GM19035 (cell line): ENCODE results near the gene ZNF502.
"Not testable (repeated sequence)": the region's sequence is repeated elsewhere in the genome, so short reads cannot be mapped to it uniquely, and the experiment has no call there.

Experiments used
- ATAC-seq: cut with Tn5 transposase; IDR thresholded peaks from one replicate; pipeline ENCODE4 v1.9.1; 2021; ENCODE audit not compliant: unreplicated experiment

Gene ZNF502

DNA sequence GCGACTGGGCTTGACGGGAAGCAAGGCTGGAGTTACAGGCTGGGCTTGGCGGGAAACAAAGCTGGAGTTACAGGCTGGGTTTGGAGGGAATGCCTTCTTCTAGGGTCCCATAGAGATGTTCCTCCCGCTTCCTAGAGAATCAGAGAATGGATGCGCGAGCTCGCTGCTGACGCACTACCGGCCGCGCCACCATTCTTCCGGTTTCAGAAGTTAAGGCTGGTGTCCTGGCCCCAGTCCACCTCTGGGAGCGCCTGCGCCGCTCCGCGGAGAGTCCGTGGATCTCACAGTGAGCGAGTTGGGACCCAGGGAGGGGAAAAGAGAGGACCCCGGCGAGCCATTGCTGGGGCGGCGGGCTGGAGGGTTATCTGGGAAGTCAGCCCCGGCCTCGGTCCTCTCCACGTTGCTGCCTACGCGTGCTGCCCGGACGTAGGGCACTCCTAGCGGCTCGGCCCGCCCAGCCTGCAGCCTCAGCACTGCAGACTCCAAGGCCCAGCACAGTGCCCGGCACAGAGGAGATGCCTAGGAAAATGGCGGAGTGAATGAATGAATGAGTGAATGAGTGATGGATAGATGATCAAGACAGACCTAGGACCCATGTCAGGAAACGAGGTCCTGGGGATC is at the start of gene ZNF502:
ZNF502 (plus strand) TSS at position 206 of the 621 bp plus-strand sequence. CDS start 7,602 bp downstream, outside the sequence.
- ATAC-seq: no peak

DNA sequence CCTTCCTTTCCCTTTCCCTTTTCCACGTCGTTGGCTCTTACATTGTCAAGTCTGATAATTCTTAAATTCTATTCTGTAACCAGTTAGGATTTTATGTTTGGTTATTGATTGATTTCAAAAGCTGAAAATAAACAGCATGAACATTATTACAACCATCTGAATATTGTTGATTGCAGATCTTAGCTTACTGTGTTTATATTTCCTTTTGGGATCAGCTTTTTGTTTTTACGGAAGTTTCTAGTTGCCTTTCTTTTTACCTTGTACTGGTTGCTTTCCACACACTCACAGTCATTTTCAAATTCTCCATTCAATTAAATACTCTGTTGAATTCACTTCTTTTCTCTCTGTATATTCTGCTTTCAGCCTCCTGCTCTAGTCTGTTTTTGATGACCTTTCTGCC is 47.3 kb upstream of the ZNF502 start:
- no peak for ATAC-seq

DNA sequence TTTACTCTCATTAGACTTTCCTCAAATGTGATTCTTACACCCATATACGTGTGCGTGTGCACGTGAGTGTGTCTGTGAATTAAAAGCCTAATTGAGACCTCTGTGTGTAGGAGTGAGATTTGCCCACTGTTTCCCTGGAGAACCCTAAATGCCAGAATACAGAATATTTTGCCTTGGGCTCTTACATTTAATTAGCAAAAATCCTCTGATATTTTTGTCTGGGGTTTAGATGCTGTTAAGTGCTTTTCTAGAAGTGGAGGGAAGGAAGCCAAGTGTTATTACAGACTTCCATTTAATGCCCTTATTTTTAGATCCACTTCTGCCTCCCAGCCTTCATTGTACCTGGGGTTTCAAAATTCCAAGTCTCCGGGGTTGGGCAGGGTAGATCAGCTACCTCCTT is 46.1 kb upstream of the ZNF502 start:
- ATAC-seq: no peak

DNA sequence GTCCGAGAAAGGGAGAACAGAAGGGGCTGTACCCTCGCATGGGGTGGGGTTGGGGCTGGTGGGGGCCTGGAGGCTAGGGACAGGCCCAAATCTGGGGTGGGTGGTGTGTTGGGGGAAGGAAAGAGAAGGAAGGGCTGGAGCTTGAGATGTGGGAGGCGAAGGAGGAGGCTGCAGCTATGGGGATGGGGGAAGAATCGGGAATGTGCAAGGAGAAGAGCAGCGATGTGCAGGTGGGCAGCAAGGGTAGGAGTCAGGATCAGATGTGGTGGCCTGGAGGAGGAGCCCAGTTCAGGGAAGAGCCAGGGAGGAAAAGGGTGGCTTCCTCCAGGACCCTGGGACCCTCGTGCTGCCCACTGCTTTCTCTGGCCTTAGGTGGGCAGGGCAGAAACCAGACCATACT is 42.7 kb upstream of the ZNF502 start:
- no peak for ATAC-seq

DNA sequence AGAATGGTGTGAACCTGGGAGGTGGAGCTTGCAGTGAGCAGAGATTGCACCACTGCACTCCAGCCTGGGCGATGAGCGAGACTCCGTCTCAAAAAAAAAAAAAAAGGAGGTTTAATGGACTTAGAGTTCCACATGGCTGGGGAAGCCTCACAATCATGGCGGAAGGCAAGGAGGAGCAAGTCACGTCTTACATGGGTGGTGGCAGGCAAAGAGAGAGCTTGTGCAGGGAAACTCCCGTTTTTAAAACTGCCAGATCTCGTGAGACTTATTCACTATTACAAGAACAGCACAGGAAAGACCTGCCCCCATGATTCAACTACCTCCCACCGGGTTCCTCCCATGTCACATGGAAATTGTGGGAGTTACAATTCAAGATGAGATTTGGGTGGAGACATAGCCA is 39.0 kb upstream of the ZNF502 start:
- ATAC-seq: not testable (repeated sequence)

DNA sequence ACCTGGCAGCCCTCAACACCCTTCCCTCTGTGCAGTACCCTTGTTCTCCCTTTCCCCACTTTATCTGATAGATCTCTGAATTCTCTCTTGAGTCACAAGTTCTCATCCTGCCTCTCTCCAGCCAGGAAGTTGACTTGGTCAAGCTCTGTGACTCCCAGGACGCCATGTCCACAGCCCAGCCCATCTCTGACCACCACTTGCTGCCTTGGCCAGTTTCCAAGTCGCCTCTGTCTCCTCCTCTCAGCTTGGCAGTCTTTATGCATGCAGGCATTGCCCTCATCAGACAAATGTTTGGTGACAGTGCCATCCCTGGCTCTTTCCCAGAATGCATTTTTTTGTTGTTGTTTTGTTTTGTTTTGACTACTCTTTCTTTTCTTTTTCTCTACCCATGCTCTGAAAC is 38.2 kb upstream of the ZNF502 start:
- no peak for ATAC-seq

DNA sequence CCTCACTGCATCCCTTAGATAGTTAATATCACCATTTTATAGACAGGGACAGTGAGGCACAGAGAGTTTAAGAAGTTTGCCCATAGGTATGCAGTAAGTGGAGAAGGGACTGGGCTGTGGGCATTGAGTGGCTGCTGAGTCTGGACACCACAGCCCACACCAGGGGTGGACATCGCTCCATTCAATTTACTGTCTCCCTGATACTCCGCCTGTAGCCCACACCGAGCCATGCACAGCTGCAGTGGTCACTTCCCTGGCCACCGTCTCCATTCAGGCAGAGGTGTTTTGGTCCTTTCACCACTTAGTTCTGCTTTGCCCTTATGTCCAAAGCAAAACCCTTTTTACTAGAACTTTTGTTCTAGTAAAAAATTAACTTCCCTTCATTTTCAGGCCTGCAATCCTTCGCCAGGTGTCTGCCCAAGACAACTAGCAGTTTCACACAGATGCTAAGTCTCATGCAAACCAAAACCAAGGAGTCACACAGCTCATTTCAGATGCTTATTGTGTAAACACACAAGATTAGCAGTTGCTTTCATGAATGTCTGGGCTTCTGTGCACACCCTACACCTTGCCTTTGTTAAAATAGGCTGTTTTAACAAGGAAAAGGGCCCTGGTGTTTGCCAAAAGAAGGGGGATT is 33.9 kb upstream of the ZNF502 start:
- ATAC-seq: no peak

DNA sequence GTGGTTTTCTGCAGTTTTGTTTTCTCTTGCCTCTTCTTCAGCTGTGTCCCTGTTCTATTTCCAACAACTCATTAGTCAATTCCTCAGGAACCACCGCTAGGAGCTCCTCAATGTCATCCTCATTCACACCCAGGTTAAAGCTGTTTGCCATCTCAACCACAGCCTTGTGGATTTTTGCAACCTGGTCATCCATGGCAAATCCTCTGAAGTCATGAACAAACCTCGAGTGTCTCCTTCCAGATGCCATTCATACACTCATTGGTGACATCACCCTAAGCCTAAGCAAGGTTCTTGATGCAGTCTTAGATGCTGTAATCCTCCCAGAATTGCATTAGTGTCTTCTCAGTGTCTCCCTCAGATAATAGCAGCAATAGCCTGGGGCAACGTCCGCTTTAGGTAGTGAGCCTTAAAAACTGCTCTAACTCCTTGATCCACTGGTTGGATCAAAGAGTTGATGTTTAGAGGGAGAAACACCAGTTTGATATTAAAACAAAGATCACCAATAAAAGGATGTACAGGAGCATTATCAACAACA is 31.5 kb upstream of the ZNF502 start:
- no peak for ATAC-seq

DNA sequence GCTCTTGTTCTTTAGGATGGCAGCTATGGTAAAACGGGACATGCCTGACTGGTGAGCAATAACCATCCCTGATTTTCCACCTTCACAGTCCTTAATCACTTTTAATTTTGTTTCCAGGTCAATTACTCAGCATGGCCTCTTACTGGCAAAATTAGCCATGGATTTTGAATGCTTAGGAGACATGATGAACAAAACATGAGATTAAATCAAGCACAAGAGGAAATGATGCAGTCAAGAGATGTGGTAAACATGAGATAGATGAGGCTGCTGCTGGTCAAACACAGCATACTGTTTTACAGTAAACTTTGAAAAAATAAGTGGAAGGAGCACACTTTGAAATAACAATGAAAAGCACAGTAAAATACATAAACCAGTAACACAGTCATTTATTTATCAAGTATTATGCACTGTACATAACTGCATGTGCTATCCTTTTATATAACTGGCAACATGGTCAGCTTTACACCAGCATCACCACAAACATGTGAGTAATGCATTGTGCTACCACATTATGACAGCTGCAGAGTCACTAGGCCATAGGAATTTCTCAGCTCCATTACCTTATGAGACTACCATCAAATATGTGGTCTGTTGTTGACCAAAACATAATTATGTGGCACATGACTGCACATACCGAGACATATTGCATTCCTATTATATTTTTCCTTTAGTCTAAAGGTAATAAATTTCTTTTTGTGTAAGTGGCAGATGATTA is 30.1 kb upstream of the ZNF502 start:
- no peak for ATAC-seq

DNA sequence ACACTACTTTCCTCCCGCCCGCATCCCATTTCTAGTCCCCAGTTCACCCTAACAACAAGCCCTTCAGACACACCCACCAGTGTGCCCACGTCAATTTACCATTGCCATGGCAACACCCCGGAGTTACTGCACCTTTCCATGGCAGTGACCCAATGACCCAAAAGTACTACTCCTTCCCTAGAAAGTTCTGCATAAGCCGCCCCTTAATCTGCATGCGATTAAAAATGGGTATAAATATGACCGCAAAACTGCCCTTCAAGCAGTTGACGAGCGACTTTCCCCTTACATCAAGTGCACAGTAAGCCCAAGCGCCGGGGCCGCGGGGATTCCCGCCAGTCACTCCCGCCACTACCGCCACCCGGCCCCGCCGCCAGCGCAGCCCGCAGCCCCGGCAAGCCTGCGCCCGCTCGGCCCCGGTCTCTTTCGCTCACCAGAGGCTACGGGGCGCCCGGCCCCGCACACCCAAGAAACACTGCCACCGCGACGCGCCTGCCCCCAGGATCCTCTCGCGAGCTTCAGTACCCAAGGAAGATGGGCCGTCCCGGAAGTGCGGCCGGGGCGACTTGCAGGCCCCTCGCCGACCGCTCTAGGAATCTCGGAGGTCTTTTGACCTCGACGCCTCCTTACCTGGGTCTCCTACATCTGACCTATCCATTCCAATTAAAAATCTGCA is 27.2 kb upstream of the ZNF502 start:
- peak; percentile 89 for ATAC-seq

DNA sequence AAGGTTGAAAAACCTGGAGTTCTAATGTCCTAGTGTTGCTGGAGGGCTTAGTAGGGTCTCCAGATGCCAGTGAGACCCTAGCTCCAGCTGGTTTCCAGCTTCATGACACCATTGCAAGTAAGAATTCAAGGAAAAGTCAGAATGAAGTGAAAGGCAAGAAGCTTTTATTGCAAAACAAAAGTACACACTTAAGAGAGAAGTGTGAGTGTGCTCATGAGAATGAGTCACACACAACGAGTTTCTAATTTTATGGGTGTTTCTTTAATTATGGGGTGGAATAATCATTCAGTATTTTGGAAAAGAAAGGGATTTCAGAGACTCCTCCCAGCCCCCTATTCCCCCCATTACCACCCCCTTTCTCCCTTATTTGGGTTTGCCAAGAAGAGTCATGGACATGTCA is 24.6 kb upstream of the ZNF502 start:
- ATAC-seq: no peak

DNA sequence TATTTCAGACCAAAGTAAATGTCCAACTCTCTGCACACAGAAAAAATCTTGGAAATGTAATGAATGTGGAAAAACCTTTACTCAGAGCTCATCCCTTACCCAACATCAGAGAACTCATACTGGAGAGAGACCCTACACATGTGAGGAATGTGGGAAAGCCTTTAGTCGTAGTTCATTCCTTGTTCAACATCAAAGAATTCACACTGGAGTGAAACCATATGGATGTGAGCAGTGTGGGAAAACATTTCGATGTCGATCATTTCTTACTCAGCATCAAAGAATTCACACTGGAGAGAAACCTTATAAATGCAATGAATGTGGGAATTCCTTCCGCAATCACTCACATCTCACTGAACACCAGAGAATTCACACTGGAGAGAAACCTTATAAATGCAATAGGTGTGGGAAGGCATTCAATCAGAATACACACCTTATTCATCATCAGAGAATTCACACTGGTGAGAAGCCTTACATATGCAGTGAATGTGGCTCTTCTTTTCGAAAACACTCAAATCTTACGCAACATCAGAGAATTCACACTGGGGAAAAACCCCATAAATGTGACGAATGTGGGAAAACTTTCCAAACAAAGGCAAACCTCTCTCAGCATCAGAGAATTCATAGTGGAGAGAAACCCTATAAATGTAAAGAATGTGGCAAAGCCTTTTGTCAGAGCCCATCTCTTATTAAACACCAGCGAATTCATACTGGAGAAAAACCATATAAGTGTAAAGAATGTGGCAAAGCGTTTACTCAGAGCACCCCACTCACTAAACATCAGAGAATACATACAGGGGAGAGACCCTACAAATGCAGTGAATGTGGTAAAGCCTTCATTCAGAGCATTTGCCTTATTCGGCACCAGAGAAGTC is 9.0 kb downstream of the ZNF502 start:
- ATAC-seq: no peak

DNA sequence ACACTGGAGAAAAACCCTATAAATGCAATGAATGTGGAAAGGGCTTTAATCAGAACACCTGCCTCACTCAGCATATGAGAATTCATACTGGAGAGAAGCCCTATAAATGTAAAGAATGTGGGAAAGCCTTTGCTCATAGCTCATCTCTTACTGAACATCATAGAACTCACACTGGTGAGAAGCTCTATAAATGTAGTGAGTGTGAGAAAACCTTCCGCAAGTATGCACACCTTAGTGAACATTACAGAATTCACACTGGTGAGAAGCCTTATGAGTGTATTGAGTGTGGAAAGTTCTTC is 9.6 kb downstream of the ZNF502 start:
- no peak for ATAC-seq

DNA sequence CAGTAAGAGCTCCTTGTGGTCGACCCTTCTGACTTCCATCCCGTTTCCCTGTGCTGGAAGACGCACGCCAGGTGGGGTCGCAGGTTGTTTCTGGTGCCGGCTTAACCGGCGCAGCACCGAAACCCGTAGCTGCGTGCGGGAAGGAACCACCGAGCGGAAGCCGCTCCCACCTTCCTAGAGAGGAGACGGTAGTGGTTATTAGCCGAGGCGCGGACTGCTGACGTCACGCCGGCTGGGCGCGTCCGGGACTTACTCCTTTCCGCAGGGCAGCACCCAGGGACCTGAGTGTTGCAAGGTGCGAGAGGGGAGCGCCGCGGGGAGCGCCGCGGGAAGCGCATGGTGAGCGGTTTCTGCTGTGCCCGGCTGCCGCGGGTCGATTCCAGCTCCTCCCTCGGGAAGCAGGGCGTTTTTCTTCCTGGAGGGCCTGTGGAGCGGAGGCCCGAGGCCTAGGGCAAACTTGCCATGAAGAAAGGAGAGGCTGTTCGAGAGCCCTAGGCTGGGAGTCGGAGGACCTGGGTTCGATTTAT is 17.0 kb downstream of the ZNF502 start, which contains the start of gene ZNF501:
ZNF501 (plus strand) TSS at position 252 of the 527 bp plus-strand sequence. CDS start 4,787 bp downstream, outside the sequence.
- ATAC-seq: peak; percentile 88

DNA sequence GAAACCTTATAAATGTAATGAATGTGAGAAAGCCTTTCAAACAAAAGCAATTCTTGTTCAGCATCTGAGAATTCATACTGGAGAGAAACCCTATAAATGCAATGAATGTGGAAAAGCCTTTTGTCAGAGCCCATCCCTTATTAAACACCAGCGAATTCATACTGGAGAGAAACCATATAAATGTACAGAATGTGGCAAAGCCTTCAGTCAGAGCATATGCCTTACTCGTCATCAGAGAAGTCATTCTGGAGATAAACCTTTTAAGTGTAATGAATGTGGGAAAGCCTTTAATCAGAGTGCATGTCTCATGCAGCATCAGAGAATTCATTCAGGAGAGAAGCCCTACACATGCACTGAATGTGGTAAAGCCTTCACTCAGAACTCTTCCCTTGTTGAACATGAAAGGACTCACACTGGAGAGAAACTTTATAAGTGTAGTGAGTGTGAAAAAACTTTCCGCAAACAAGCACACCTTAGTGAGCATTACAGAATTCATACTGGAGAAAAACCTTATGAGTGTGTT is 22.2 kb downstream of the ZNF502 start:
- no peak for ATAC-seq

DNA sequence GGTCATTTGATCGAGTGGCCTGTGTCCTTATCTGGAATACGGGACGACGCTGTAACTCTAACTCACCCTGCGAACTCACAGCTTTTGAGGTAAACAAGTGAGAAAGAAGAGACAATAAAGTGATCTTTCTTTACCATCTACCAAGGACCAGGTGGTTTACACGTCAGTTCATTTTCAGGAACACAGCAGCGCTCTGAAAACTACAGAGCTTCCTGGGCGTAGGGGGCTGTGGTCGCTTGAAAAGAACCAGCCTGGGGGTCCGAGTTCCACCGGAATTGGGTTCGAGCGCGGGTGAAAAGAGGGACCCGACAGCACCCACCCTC is 48.6 kb downstream of the ZNF502 start:
- no peak for ATAC-seq

DNA sequence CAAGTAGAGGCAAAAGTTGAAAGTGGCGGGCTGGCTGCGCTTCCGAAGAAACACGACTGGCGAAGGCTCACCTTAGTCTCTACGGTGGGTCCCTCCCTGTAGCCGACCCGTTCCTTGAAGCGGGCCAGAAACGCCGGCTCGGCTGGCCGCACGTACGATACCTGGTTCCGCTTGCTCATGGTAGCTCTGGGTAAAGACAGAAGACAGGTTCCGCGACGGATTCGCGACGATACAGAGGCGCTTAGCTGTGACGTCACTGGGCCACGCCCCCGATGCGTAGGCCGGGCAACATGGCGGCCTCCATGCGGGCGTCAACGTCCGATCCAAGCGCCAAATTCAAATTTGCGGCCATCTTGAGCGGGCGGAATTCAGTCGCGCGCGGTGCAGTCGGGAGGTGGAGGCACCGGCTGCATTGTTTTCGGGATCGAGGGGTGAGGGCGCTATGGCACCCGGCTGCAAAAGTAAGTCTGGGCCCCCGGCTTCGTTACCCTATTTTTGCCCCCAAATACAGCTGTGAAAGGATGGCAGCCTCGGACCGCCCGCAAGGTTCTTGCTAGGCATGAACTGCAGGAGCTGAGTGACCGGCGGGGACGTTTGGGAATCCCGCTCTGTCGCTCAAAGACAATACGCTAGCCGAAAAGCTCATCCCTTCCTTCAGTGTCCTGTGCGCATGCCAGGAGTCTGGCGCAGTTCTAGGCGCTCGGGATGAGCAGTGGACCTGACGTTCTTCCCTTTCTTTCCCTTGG is 49.1 kb downstream of the ZNF502 start, which contains the start of the genes KIAA1143 and KIF15:
KIAA1143 (minus strand) TSS at position 196 of the 746 bp plus-strand sequence; CDS start at position 179, 17 bp downstream.
KIF15 (plus strand) TSS at position 371 of the 746 bp plus-strand sequence; CDS start at position 443, 72 bp downstream.
- peak; percentile 95 for ATAC-seq

DNA sequence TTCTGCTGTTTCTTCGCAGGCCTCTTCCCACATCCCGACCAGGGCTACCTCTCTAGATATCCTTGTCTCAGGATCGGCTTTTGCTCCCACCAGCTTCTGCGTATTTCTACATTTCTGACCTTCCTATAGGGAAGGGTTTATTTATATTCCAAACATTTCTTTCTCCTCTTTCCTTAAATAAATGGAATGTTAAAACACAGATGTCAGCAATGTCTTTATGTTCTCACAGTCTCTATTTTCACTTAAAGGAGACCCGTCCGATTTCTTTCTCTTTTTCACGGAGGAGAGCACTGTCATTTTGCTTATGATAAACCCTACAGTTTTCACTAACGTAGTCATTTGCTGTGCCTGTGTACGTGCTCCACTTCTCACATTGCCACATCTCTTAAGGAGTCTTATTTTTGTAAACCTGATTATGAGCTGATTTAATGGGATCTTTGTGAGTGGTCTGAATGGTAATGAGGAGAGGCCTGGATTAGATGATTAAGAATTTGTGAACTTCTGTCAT is 49.8 kb downstream of the ZNF502 start:
- ATAC-seq: peak; percentile 5

DNA sequence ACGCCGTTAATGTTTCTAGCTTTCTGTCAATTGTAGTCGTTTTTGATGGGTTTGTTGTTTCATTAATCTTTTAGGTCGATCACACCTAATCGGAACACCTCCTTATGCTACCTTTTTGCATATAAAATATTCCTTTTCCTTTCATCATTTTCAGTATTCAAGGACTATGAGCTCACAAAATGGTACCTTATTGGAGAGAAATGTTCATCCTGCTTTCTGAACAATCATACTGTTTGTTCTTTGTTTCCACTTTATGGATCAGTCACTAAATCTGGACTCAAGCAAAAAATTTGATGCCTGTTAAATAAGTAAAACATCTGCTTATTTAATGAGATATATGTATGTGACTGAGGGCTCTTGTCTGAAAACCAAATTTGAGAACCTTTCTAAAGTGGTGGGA is 50.2 kb downstream of the ZNF502 start:
- ATAC-seq: no peak
